ENCODE results near the gene EFNA3. TPM values are rescaled to one million over a fixed set of nuclear protein-coding genes. Genes with fewer than 3 reads are reported as not detected.

The EFNA3 gene
- total RNA-seq, 1 experiment from 2014 or later: 12.5 TPM

GRCh38 chr1:155127967-155128754 lies 49.5 kb downstream of the EFNA3 start (continued):
- TF ChIP-seq ERG (CRISPR knock-in tag; IDR thresholded peaks at IDR 0.05): no peak
- TF ChIP-seq EMX1 (CRISPR knock-in tag; IDR thresholded peaks at IDR 0.05): no peak
- TF ChIP-seq ESRRA (CRISPR knock-in tag; IDR thresholded peaks at IDR 0.05; ENCODE audit: borderline replicate concordance): no peak
- TF ChIP-seq ZNF671 (CRISPR knock-in tag; IDR thresholded peaks at IDR 0.05): no peak
- TF ChIP-seq CDX4 (CRISPR knock-in tag; IDR thresholded peaks at IDR 0.05; ENCODE audit: borderline replicate concordance): no peak
- TF ChIP-seq USF2 (CRISPR knock-in tag; IDR thresholded peaks at IDR 0.05): no peak
- TF ChIP-seq OVOL2 (CRISPR knock-in tag; IDR thresholded peaks at IDR 0.05; ENCODE audit: borderline replicate concordance): no peak
- no peak for TF ChIP-seq RELA (CRISPR knock-in tag; IDR thresholded peaks at IDR 0.05; ENCODE audit: borderline replicate concordance)
- no peak for TF ChIP-seq CBFB (CRISPR knock-in tag; IDR thresholded peaks at IDR 0.05; ENCODE audit: low read depth)
- TF ChIP-seq USF1 (CRISPR knock-in tag; IDR thresholded peaks at IDR 0.05): no peak

GRCh38 chr1:155128755-155129473 lies 50.3 kb downstream of the EFNA3 start:
- TF ChIP-seq GABPB1 (CRISPR knock-in tag; IDR thresholded peaks at IDR 0.05) (peak; percentile 33; the same call in 1 of the 2 replicates), E2F1 (CRISPR knock-in tag; IDR thresholded peaks at IDR 0.05) (no peak), FOXP1 (CRISPR knock-in tag; IDR thresholded peaks at IDR 0.05; ENCODE audit: borderline replicate concordance) (0 out of 2 replicates have a peak, but pooled peaks have one; percentile 40)
- ATAC-seq (no peak), DNase-seq (ENCODE audit: low spot score) (no peak)
- Mint-ChIP-seq H3K27ac (no peak overlapping the region), H3K27me3 (ENCODE audit: low read depth) (peaks cover 50% of the 10 kb centered on the region), H3K4me3 (peak overlapping the region; percentile 90), H3K4me1 (peaks cover 55% of the 10 kb centered on the region), H3K9me3 (no peaks in the 10 kb centered on the region), H3K36me3 (peaks cover 16% of the 10 kb centered on the region)
- ChIA-PET POLR2A (interaction anchor here (0.8 to 2.1 kb wide), 6 partner anchors 31 to 46 kb away, joined by 3 to 9 read pairs (median 4); partner anchors contain the start of gene KRTCAP2), CTCF (interaction anchor here (0.6 to 12.9 kb wide), 19 partner anchors 11 to 195 kb away, joined by 3 to 164 read pairs (median 4); partner anchors contain the start of genes EFNA3, EFNA4, KRTCAP2 and TRIM46)

- H3K36me3 Mint-ChIP-seq: peaks cover 16% of the 10 kb centered on the region
- peaks cover 35% of the 10 kb centered on the region for H3K27me3 Mint-ChIP-seq (ENCODE audit: low read depth)
- DNase-seq (ENCODE audit: low spot score) (peak; percentile 59), ATAC-seq (peak; percentile 11)
- H3K9me3 Mint-ChIP-seq: no peaks in the 10 kb centered on the region
- H3K4me3 Mint-ChIP-seq: peak overlapping the region; percentile 90
- peak overlapping the region; percentile 21; the same call in 1 of the 2 replicates for H3K27ac Mint-ChIP-seq
- ChIA-PET CTCF (interaction anchor here (0.5 to 12.9 kb wide), 17 partner anchors 16 to 193 kb away, joined by 3 to 164 read pairs (median 5); partner anchors contain the start of genes KRTCAP2 and TRIM46), POLR2A (interaction anchor here (1.5 kb wide), 2 partner anchors 33 to 43 kb away, joined by 4 to 9 read pairs; partner anchors contain the start of gene KRTCAP2)
- peaks cover 49% of the 10 kb centered on the region for H3K4me1 Mint-ChIP-seq
- TF ChIP-seq NR1H2 (CRISPR knock-in tag; IDR thresholded peaks at IDR 0.05) (no peak), MYBL2 (CRISPR knock-in tag; IDR thresholded peaks at IDR 0.05) (no peak), NFYB (CRISPR knock-in tag; conservative IDR thresholded peaks at IDR 0.05; ENCODE audit: low read depth) (no peak), ATF6 (CRISPR knock-in tag; IDR thresholded peaks at IDR 0.05) (no peak), JUN (CRISPR knock-in tag; IDR thresholded peaks at IDR 0.05) (no peak)
These were observed 51.8 kb downstream of the EFNA3 start for GRCh38 chr1:155130272-155131006.
